Measurements from ENCODE around the gene IFI27L2. TPM values are rescaled to one million over a fixed set of nuclear protein-coding genes. Genes with fewer than 3 reads are reported as not detected.

Gene IFI27L2
- total RNA-seq, 4 donors from 2014 or later, result 32.8 to 108 (median 74.6) TPM; not detected in 1

- Histone ChIP-seq H3K4me1 (peaks cover 0 to 20% (median 15%) of the 10 kb centered on the region in 4 donors), H3K27ac (no peak overlapping the region)
- in situ Hi-C loops (cut with MboI; ENCODE audit: low pct_ligation_motif_present in 1 of 4, low pct_unique_long_range_greater_than_20kb in 1 of 4, low sequenced_read_pairs in 3 of 4), result no loop called here
These were observed 45.8 kb upstream of the IFI27L2 start for GRCh38 chr14:94175011-94175745.

GRCh38 chr14:94174604-94175010 is 45.2 kb upstream of the IFI27L2 start:
- peaks cover 75% of the 10 kb centered on the region for H3K27me3 ChIP-seq
- intact Hi-C loops (cut with DNase I; ENCODE audit: low total_unique reads) (no loop called here), in situ Hi-C loops (cut with MboI; ENCODE audit: low pct_ligation_motif_present in 1 of 4, low pct_unique_long_range_greater_than_20kb in 1 of 4, low sequenced_read_pairs in 3 of 4) (no loop called here)
- peaks cover 0 to 20% (median 15%) of the 10 kb centered on the region in 4 donors for H3K4me1 ChIP-seq
- H3K27ac ChIP-seq, result no peak overlapping the region
- H3K9me3 ChIP-seq, result no peaks in the 10 kb centered on the region
- H3K36me3 ChIP-seq, result no peaks in the 10 kb centered on the region
- peak overlapping the region; percentile 42 to 60 (median 56) for H3K4me3 ChIP-seq
- WGBS, 2 donors (ENCODE audit: low coverage in 1 of 2), result 0% methylated on average over 32 of the region's 39 CpGs; no CpG with 5 or more reads in 1 of the 2 donors
- no peak for DNase-seq
- TF ChIP-seq CTCF (IDR thresholded peaks at IDR 0.05) (no peak), EP300 (IDR thresholded peaks at IDR 0.05; ENCODE audit: low read depth) (no peak), POLR2A (IDR thresholded peaks at IDR 0.05) (no peak), POLR2AphosphoS5 (IDR thresholded peaks at IDR 0.05) (no peak)

More at GRCh38 chr14:94175011-94175745, 45.8 kb upstream of the IFI27L2 start:
- DNase-seq, result no peak
- peak overlapping the region in 2 of 4 donors; percentile 58 to 60 for H3K4me3 ChIP-seq
- intact Hi-C loops (cut with DNase I; ENCODE audit: low total_unique reads), result no loop called here
- TF ChIP-seq POLR2A (IDR thresholded peaks at IDR 0.05), result no peak
- TF ChIP-seq CTCF (IDR thresholded peaks at IDR 0.05), result no peak
- no peak for TF ChIP-seq EP300 (IDR thresholded peaks at IDR 0.05; ENCODE audit: low read depth)
- no peak for TF ChIP-seq POLR2AphosphoS5 (IDR thresholded peaks at IDR 0.05)
- no peaks in the 10 kb centered on the region for H3K9me3 ChIP-seq
- peaks cover 81% of the 10 kb centered on the region for H3K27me3 ChIP-seq
- H3K36me3 ChIP-seq, result no peaks in the 10 kb centered on the region
- 4 to 7% methylated on average over 5 to 25 of the region's 30 CpGs for WGBS, 2 donors (ENCODE audit: low coverage in 1 of 2)

- intact Hi-C loops (cut with DNase I; ENCODE audit: low total_unique reads) (no loop called here), in situ Hi-C loops (cut with MboI; ENCODE audit: low pct_ligation_motif_present in 1 of 4, low pct_unique_long_range_greater_than_20kb in 1 of 4, low sequenced_read_pairs in 3 of 4) (no loop called here)
These were observed 44.6 kb upstream of the IFI27L2 start, which contains the start of gene PPP4R4 for GRCh38 chr14:94173885-94174603. Gene PPP4R4 (plus strand): TSS chr14:94174322. CDS start chr14:94174466, 144 bp downstream.

More at GRCh38 chr14:94173885-94174603, 44.6 kb upstream of the IFI27L2 start, which contains the start of gene PPP4R4:
- Histone ChIP-seq H3K4me1 (peaks cover 0 to 20% (median 15%) of the 10 kb centered on the region in 4 donors), H3K27me3 (peaks cover 70% of the 10 kb centered on the region), H3K36me3 (no peaks in the 10 kb centered on the region), H3K4me3 (peak within 1 kb of the TSS; percentile 42 to 60 (median 56)), H3K27ac (peak within 1 kb of the TSS; percentile 20 to 55 (median 34)), H3K9me3 (no peaks in the 10 kb centered on the region)
- WGBS, 2 donors (ENCODE audit: low coverage in 1 of 2), result 2% methylated on average over 6 of the region's 84 CpGs; no CpG with 5 or more reads in 1 of the 2 donors
- TF ChIP-seq POLR2AphosphoS5 (IDR thresholded peaks at IDR 0.05) (no peak), CTCF (IDR thresholded peaks at IDR 0.05) (no peak), POLR2A (IDR thresholded peaks at IDR 0.05) (no peak), EP300 (IDR thresholded peaks at IDR 0.05; ENCODE audit: low read depth) (no peak)
- peak; percentile 83 for DNase-seq

Data from transverse colon (tissue), 4 donors.